ENCODE data around the gene NHSL1. TPM values are rescaled to one million over a fixed set of nuclear protein-coding genes. Genes with fewer than 3 reads are reported as not detected.
A peak's percentile ranks its signal among the peaks of the same experiment; 100 is the strongest.

Gene NHSL1
- total and polyA plus RNA-seq, 2 donors (not counting 3 experiments of a cell fraction or from before 2014, with no cell fraction given), result 24.8 to 55.0 TPM

DNA sequence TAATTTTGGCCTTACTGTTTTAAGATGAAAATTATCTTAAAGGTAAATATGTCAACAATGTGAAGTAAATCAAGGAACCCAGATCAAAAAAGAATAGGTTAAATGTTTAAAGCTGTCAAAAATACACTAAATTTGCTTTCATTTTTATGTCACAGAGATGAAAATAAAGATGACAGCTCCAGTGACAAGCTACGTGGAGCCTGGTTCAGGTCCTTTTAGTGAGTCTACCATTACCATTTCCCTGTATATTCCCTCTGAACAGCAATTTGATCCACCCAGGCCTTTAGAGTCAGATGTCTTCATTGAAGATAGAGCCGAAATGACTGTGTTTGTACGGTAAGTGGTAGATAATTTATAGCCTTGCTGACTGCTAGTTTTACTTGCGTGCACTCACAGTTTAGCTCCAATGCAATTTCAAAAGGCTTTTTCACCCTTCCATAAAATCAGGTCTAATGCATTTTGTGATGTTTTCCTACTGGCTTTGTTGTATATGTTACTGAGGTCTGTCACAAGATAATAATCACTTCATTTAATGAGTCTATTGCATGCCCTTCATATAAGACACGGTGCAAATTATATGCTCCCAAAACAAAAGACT lies 93.4 kb downstream of the NHSL1 start:
- no TSS peak for BruUV-seq (replicated peaks)
- H3K9me3 ChIP-seq (replicated peaks; ENCODE audit: control insufficient read depth, insufficient read depth, low read length), result no peaks in the 10 kb centered on the region
- H3K36me3 ChIP-seq (ENCODE audit: control insufficient read depth in 2 of 2, extremely low read depth in 1 of 2, insufficient read depth in 2 of 2, low read length in 2 of 2), result peaks cover 10 to 15% of the 10 kb centered on the region in 2 experiments
- intact Hi-C loops (cut with micrococcal nuclease), result loop anchor here (2.0 to 5.0 kb wide), 5 partner anchors 33 to 251 kb away; partner anchors contain the start of gene ARFGEF3
- peaks cover 26% of the 10 kb centered on the region for H3K4me1 ChIP-seq (ENCODE audit: control insufficient read depth, extremely low read depth, insufficient read depth, low read length)
- H3K4me3 ChIP-seq (replicated peaks in 1 of 3; ENCODE audit: insufficient read depth in 1 of 3, low read depth in 1 of 3, low read length in 3 of 3), result peak overlapping the region in 1 of 3 experiments; percentile 76
- no peaks in the 10 kb centered on the region for H4K20me1 ChIP-seq (replicated peaks; ENCODE audit: control insufficient read depth, extremely low read depth, insufficient read depth, low read length)
- H3K79me2 ChIP-seq (ENCODE audit: control insufficient read depth, insufficient read depth, low read length), result peaks cover 6% of the 10 kb centered on the region
- dilution Hi-C loops (cut with MboI; ENCODE audit: extremely low pct_ligation_motif_present, low sequenced_read_pairs), result no loop called here
- FAIRE-seq (peak; percentile 24), DNase-seq (ENCODE audit: low read depth, low spot score) (no peak)
- ChIA-PET CTCF (interaction anchor here (1.6 to 5.2 kb wide), 4 partner anchors 59 to 290 kb away, joined by 4 to 50 read pairs (median 6); no protein-coding TSS in a partner anchor), POLR2A (interaction anchor here (0.5 kb wide), 1 partner anchor 209 kb away, joined by 4 read pairs; no protein-coding TSS in a partner anchor)
- no peak overlapping the region for H2AFZ ChIP-seq (ENCODE audit: low read depth, low read length)
- no peak overlapping the region for H3K27ac ChIP-seq (ENCODE audit: insufficient read depth, low read depth, low read length)
- H3K4me2 ChIP-seq (ENCODE audit: insufficient read depth, low read length), result peak overlapping the region; percentile 95
- TF ChIP-seq, protein P1, sequence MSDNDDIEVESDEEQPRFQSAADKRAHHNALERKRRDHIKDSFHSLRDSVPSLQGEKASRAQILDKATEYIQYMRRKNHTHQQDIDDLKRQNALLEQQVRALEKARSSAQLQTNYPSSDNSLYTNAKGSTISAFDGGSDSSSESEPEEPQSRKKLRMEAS (IDR thresholded peaks at IDR 0.05; ENCODE audit: insufficient read depth, insufficient read length), result no peak
- TF ChIP-seq EZH2 (IDR thresholded peaks at IDR 0.05; ENCODE audit: borderline replicate concordance, low read depth, low read length, severe bottlenecking) (no peak), FOS (IDR thresholded peaks at IDR 0.05; ENCODE audit: borderline replicate concordance, insufficient read depth, low read length) (no peak), POLR2AphosphoS5 (IDR thresholded peaks at IDR 0.05; ENCODE audit: insufficient read depth, low read depth, low read length) (no peak), MYC (IDR thresholded peaks at IDR 0.05; ENCODE audit: low read depth, low read length) (no peak), GATA2 (IDR thresholded peaks at IDR 0.05; ENCODE audit: insufficient read depth, insufficient read length, low read depth, low read length) (no peak)
- no peak overlapping the region for H3K9ac ChIP-seq (replicated peaks; ENCODE audit: extremely low read depth, insufficient read depth, low read length)
- no peaks in the 10 kb centered on the region for H3K9me1 ChIP-seq (replicated peaks; ENCODE audit: control insufficient read depth, extremely low read depth, insufficient read depth, low read length)
- no peaks in the 10 kb centered on the region for H3K27me3 ChIP-seq (ENCODE audit: control insufficient read depth in 2 of 2, insufficient read depth in 2 of 2, low read length in 2 of 2)

Measured in endothelial cell of umbilical vein (primary cell).